Activated T-helper 17 cell treated with anti-CD3 and anti-CD28 coated beads, Interleukin-2, amount 50 U/mL, for 72 hours (primary cell): ENCODE measurements around the gene LARP1. TPM values are rescaled to one million over a fixed set of nuclear protein-coding genes. Genes with fewer than 3 reads are reported as not detected.

Experiments used
- ATAC-seq: fragments of 150-1000 bp; cut with Tn5 transposase; replicated peaks from 2 replicates; pipeline ENCODE4 v1.10.0; 2021; ENCODE audit warnings: mild to moderate bottlenecking, moderate library complexity
- H3K27ac Mint-ChIP-seq: one replicate; pipeline ENCODE4 v1.8.0; 2022; ENCODE audit warnings: mixed read lengths
- H3K27me3 Mint-ChIP-seq: one replicate; pipeline ENCODE4 v1.8.0; 2022; ENCODE audit warnings: mixed read lengths
- H3K36me3 Mint-ChIP-seq: one replicate; pipeline ENCODE4 v1.8.0; 2022; ENCODE audit warnings: low read depth, mild to moderate bottlenecking, mixed read lengths
- H3K4me1 Mint-ChIP-seq: one replicate; pipeline ENCODE4 v1.8.0; 2022; ENCODE audit warnings: mixed read lengths
- H3K4me3 Mint-ChIP-seq: one replicate; pipeline ENCODE4 v1.8.0; 2022; ENCODE audit warnings: mild to moderate bottlenecking, mixed read lengths
- H3K9me3 Mint-ChIP-seq: one replicate; pipeline ENCODE4 v1.8.0; 2022; ENCODE audit warnings: mixed read lengths
- total RNA-seq, 2 donors: library from RNA; stranded (reverse); gene quantifications; one replicate each; pipeline ENCODE4 v1.2.3, GENCODE V29; 2022

LARP1 gene
- total RNA-seq, 2 donors from 2014 or later, result 121 to 242 TPM

DNA sequence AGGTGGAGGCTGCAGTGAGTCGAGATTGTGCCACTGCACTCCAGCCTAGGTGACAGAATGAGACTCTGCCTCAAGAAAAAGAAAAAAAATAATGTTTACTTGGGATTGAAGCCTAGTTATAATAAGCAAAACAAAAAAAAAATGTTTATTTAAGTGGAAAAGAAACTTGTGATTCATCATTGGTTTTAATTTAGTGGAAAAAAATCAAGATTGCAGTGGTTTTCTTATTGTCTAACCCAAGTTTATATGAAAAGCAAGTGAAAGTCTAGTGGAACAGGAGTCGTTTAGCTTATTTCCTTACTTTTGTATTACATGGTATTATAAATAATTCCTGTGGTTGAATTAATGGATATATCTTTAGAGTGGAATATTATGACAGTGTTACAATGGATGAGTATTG, 111.7 kb downstream of the LARP1 start:
- ATAC-seq, result no peak
- Mint-ChIP-seq H3K9me3 (no peaks in the 10 kb centered on the region), H3K36me3 (peaks cover 100% of the 10 kb centered on the region), H3K4me1 (peaks cover 32% of the 10 kb centered on the region), H3K4me3 (no peak overlapping the region), H3K27me3 (no peaks in the 10 kb centered on the region), H3K27ac (no peak overlapping the region)

Other genes with a start within 250 kb of the LARP1 start
- gene FAXDC2, start 95.2 kb downstream of the LARP1 start, total RNA-seq, result not detected
- 100 to 1,000 TPM in 1 of 2 donors, 10 to 100 TPM in 1; 87.4 to 173 TPM for gene CNOT8, start 103.2 kb downstream of the LARP1 start, total RNA-seq
- gene GEMIN5, start 182.8 kb downstream of the LARP1 start, total RNA-seq, result 10 to 100 TPM; 27.6 to 37.3 TPM
- 10 to 100 TPM; 66.4 to 92.0 TPM for gene MRPL22, start 185.7 kb downstream of the LARP1 start, total RNA-seq